Measurements from ENCODE around the gene WDR37. TPM values are rescaled to one million over a fixed set of nuclear protein-coding genes. Genes with fewer than 3 reads are reported as not detected.

WDR37 gene
- polyA plus RNA-seq, 3 donors, result 7.1 to 33.6 (median 8.6) TPM

DNA sequence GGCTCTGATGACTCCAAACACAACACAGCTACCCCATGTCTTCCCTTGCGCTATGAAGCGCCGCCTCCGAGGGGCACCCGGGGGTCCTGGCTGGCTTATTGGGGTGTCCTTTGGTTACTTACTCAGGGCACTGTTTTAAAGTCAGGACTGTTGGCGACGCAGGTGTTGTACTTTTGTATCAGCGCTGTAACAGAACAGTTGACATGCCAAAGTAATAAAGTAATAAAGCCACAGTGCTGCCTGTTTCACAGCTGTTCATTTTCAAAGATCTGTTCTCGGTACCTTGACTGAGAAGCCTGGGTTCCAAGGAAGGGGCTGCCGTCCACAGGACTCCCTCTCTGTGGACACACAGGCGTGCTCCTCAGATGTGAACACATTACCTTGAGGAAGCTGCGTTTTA lies 64.1 kb downstream of the WDR37 start:
- no peak overlapping the region for H3K4me3 ChIP-seq (replicated peaks in 1 of 3; ENCODE audit: low read depth in 2 of 3, low read length in 3 of 3)
- H3K36me3 ChIP-seq (replicated peaks in 1 of 2; ENCODE audit: control insufficient read depth in 1 of 2, insufficient read depth in 2 of 2, low read length in 2 of 2), result peaks cover 92 to 98% of the 10 kb centered on the region in 2 donors
- H3K9ac ChIP-seq (ENCODE audit: insufficient read depth, low read length, poor library complexity, severe bottlenecking), result no peak overlapping the region
- TF ChIP-seq, protein P1, sequence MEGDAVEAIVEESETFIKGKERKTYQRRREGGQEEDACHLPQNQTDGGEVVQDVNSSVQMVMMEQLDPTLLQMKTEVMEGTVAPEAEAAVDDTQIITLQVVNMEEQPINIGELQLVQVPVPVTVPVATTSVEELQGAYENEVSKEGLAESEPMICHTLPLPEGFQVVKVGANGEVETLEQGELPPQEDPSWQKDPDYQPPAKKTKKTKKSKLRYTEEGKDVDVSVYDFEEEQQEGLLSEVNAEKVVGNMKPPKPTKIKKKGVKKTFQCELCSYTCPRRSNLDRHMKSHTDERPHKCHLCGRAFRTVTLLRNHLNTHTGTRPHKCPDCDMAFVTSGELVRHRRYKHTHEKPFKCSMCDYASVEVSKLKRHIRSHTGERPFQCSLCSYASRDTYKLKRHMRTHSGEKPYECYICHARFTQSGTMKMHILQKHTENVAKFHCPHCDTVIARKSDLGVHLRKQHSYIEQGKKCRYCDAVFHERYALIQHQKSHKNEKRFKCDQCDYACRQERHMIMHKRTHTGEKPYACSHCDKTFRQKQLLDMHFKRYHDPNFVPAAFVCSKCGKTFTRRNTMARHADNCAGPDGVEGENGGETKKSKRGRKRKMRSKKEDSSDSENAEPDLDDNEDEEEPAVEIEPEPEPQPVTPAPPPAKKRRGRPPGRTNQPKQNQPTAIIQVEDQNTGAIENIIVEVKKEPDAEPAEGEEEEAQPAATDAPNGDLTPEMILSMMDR (IDR thresholded peaks at IDR 0.05), result no peak
- H4K20me1 ChIP-seq (ENCODE audit: insufficient read depth, low read length), result peaks cover 78% of the 10 kb centered on the region
- H3K4me3 Mint-ChIP-seq, result no peak overlapping the region
- H3K27me3 Mint-ChIP-seq (ENCODE audit: low read depth in 3 of 3), result no peaks in the 10 kb centered on the region
- H3K79me2 ChIP-seq (ENCODE audit: insufficient read depth, low read length), result peaks cover 18% of the 10 kb centered on the region
- 85% methylated on average over 12 of the region's 12 CpGs for WGBS (ENCODE audit: insufficient coverage)
- no peak overlapping the region for H2AFZ ChIP-seq (ENCODE audit: insufficient read depth, low read depth, low read length, poor library complexity, severe bottlenecking)
- H3K9me3 ChIP-seq (replicated peaks in 1 of 2; ENCODE audit: control insufficient read depth in 1 of 2, insufficient read depth in 1 of 2, low read length in 2 of 2), result no peaks in the 10 kb centered on the region
- H3K9me3 Mint-ChIP-seq, result no peaks in the 10 kb centered on the region
- peaks cover 6 to 8% of the 10 kb centered on the region in 2 donors for H3K4me1 ChIP-seq (ENCODE audit: control insufficient read depth in 1 of 2, insufficient read depth in 2 of 2, low read length in 2 of 2)
- no peak overlapping the region for H3K27ac ChIP-seq (ENCODE audit: low read depth in 1 of 2, low read length in 2 of 2)
- peaks cover 6% of the 10 kb centered on the region for H3K4me1 Mint-ChIP-seq
- peak overlapping the region in 3 of 7 donors; percentile 6 to 32 (median 13) for H3K27ac Mint-ChIP-seq
- intact Hi-C loops (cut with micrococcal nuclease), result no loop called here
- no peak overlapping the region for H3K4me2 ChIP-seq (replicated peaks; ENCODE audit: extremely low read depth, low read length, poor library complexity, severe bottlenecking)
- H3K36me3 Mint-ChIP-seq, result peaks cover 93 to 96% of the 10 kb centered on the region in 2 donors
- no peak for DNase-seq
- no peaks in the 10 kb centered on the region for H3K27me3 ChIP-seq (ENCODE audit: control insufficient read depth in 2 of 2, insufficient read depth in 2 of 2, low read length in 2 of 2)

DNA sequence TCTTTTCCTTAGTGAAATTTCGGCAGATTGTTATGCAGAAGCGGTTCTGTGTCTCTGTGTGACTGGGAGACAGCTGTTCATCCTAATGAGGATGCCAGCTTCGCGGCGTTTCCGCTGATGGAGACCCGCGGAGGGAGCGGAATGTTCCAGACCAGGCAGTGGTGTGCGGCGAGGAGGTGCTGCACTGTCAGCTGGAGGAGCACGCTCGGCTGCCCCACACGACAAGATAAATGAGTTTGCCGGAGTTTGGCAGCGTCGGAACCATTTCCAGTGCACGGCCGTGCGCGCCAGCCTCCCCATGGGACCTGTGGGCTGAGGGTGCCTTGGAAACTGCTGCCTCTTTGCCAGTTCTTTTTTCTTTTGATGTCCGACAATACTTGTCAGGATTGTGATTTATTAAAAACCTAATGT lies 64.6 kb downstream of the WDR37 start:
- Histone ChIP-seq H3K9ac (ENCODE audit: insufficient read depth, low read length, poor library complexity, severe bottlenecking) (no peak overlapping the region), H3K4me1 (ENCODE audit: control insufficient read depth in 1 of 2, insufficient read depth in 2 of 2, low read length in 2 of 2) (peaks cover 6 to 8% of the 10 kb centered on the region in 2 donors), H3K36me3 (replicated peaks in 1 of 2; ENCODE audit: control insufficient read depth in 1 of 2, insufficient read depth in 2 of 2, low read length in 2 of 2) (peaks cover 92 to 98% of the 10 kb centered on the region in 2 donors), H3K9me3 (replicated peaks in 1 of 2; ENCODE audit: control insufficient read depth in 1 of 2, insufficient read depth in 1 of 2, low read length in 2 of 2) (no peaks in the 10 kb centered on the region), H3K4me3 (replicated peaks in 1 of 3; ENCODE audit: low read depth in 2 of 3, low read length in 3 of 3) (no peak overlapping the region), H3K27ac (ENCODE audit: low read depth in 1 of 2, low read length in 2 of 2) (no peak overlapping the region), H3K4me2 (replicated peaks; ENCODE audit: extremely low read depth, low read length, poor library complexity, severe bottlenecking) (no peak overlapping the region), H3K27me3 (ENCODE audit: control insufficient read depth in 2 of 2, insufficient read depth in 2 of 2, low read length in 2 of 2) (no peaks in the 10 kb centered on the region), H4K20me1 (ENCODE audit: insufficient read depth, low read length) (peaks cover 73% of the 10 kb centered on the region), H3K79me2 (ENCODE audit: insufficient read depth, low read length) (peaks cover 13% of the 10 kb centered on the region), H2AFZ (ENCODE audit: insufficient read depth, low read depth, low read length, poor library complexity, severe bottlenecking) (no peak overlapping the region)
- Mint-ChIP-seq H3K9me3 (no peaks in the 10 kb centered on the region), H3K27me3 (ENCODE audit: low read depth in 3 of 3) (no peaks in the 10 kb centered on the region), H3K4me3 (no peak overlapping the region), H3K4me1 (peaks cover 6% of the 10 kb centered on the region), H3K27ac (no peak overlapping the region), H3K36me3 (peaks cover 93 to 96% of the 10 kb centered on the region in 2 donors)
- intact Hi-C loops (cut with micrococcal nuclease), result no loop called here
- no peak for DNase-seq
- WGBS (ENCODE audit: insufficient coverage), result 98% methylated on average over 18 of the region's 22 CpGs
- TF ChIP-seq, protein P1 (IDR thresholded peaks at IDR 0.05), result no peak
